ENCODE measurements around the gene ACKR2.

ACKR2 gene

GRCh38 chr3:42894698-42895579 is 85.7 kb downstream of the ACKR2 start:
- no peak for DNase-seq

- DNase-seq: no peak
Measured at GRCh38 chr3:42895580-42895868, 86.3 kb downstream of the ACKR2 start.

GRCh38 chr3:42898896-42899675 is 89.8 kb downstream of the ACKR2 start:
- DNase-seq: no peak

DNA sequence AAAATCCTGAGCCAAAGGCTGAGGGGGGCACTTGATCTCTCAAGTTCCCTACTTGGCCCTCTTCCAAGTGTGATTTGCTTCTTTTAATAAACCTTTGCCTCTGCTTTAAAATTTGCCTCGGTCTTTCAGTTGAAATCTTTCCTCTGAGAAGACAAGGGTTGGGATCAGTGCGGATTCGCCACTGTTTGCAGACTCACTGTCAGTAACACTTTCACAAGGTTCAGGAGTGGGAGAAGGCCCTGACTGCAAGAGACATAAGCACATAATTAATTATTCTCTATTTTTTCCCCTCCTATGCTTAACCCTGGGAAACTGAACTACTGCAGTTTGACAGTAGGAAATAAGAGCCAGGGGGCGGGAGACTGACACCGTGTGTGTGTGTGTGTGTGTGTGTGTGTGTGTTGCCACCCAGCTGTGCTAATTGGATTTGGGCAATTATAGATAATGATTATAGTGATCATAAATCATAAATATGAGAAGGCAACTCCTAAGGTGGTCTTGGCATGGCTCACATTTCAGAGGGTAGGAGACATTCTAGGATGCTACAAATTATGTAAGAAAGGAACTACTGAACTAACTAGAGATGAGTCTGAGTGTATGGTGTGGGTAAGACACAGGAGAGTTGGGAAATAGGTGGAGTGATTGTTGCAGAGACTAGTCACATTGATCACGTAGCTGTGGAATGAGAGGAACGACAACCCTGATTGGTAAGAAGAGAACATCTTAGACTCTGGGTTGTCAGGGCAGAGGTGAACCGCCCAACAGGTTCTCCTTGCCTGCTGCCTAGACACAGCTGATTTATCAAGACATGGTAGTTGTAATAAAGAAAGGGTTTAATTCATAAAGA is 91.2 kb downstream of the ACKR2 start:
- no peak for DNase-seq

- no peak for DNase-seq
Measured at GRCh38 chr3:42901073-42901415, 91.8 kb downstream of the ACKR2 start.

DNA sequence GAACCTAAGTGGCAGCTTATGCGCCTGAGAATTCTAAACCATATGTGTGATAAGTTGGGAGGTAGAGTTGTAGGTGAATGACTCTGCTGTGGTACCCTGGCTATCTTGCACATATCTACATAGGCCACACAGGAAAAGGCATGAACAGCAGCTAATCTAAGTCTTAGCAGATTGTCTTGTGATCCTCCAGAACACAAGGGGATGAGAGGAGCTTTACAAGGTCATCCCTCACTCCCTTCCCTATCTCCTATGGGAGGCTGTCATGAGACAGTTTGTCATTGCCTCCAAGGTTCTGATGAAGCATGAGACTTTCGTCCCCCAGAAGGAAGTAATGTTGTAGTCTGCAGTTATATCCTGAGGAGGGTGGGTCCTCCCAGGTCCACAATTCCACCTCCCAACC is 93.0 kb downstream of the ACKR2 start:
- DNase-seq: no peak

DNA sequence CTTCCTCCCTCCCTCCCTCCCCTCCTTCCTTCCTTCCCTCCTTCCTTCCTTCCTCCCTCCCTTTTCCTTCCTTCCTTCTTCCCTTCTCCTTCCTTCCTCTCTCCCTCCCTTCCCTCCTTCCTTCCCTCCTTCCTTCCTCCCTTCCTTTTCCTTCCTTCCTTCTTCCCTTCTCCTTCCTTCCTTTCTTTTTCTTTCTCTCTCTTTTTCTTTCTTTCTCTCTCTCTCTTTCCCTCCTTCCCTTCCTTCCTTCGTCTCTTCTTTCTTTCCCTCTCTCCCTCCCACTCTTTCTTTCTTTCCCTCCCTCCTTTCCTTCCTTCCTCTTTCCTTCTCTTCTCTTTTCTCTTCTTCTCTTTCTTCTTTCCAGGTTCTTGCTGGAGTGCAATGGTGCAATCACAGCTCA is 94.8 kb downstream of the ACKR2 start:
- no peak for DNase-seq

DNA sequence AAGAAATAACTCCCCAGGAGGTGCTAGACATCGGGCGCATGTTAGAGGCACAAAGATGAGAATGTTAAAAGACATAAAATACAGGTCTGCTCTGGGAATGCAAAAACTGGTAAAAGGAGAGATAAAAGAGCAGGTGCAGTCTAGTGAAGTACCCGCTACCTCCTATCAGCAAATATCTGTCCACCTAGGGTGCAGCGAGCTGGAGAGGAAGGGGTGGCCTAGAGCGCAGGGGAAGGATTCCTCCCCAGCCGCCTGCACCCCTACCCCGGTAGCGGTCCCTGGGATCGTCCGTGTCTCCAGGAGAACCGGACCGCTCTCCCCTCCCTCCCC is 96.5 kb downstream of the ACKR2 start:
- peak; percentile 38 for DNase-seq

- DNase-seq: no peak
Measured at GRCh38 chr3:42906070-42906847, 97.0 kb downstream of the ACKR2 start, which contains the start of gene ZNF662. Gene ZNF662, plus strand, starts transcription at chr3:42906142. Its CDS starts 1,973 bp downstream, at chr3:42908115.

GRCh38 chr3:42906848-42907183 is 97.6 kb downstream of the ACKR2 start:
- no peak for DNase-seq

DNA sequence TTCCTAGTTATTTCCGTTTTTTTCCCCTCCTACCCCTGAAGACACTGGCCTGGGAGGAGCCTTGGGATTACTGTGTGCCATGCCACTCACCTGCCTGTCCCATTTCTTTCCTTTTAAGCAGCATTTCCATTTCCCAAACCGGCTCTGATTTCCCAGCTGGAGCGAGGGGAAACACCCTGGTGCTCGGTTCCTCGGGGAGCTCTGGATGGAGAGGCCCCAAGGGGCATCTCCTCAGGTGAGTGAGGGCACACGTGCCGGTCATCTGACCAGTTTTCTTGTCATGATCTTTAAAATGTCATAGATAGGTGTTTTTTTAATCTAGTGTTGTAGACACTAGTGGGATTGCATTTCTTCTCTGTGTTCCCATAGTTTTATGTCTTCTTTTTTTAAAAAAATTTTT is 99.4 kb downstream of the ACKR2 start:
- DNase-seq: no peak

DNA sequence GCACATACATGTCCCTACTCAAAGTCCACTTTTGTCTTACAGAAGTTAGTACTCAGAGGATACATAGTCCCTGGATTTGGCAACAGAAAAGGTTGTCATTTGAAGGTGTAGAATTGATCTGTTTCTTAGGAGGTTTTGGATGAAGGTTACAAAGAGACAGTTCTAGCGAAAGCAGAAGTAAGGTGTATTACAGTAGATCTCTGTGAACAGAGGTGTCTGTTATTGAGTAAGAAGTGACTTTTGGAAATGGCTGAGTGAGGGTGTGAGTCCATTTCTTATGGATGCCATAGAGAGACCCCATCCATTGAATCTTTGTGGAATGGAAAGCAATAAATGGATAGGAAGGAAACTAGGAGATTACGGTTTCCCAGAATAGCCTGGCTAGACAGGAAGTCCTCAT is 102.3 kb downstream of the ACKR2 start:
- no peak for DNase-seq

GRCh38 chr3:42914771-42915515 is 105.7 kb downstream of the ACKR2 start:
- DNase-seq: no peak
